ENCODE results near the gene SERPINA1.

The SERPINA1 gene

DNA sequence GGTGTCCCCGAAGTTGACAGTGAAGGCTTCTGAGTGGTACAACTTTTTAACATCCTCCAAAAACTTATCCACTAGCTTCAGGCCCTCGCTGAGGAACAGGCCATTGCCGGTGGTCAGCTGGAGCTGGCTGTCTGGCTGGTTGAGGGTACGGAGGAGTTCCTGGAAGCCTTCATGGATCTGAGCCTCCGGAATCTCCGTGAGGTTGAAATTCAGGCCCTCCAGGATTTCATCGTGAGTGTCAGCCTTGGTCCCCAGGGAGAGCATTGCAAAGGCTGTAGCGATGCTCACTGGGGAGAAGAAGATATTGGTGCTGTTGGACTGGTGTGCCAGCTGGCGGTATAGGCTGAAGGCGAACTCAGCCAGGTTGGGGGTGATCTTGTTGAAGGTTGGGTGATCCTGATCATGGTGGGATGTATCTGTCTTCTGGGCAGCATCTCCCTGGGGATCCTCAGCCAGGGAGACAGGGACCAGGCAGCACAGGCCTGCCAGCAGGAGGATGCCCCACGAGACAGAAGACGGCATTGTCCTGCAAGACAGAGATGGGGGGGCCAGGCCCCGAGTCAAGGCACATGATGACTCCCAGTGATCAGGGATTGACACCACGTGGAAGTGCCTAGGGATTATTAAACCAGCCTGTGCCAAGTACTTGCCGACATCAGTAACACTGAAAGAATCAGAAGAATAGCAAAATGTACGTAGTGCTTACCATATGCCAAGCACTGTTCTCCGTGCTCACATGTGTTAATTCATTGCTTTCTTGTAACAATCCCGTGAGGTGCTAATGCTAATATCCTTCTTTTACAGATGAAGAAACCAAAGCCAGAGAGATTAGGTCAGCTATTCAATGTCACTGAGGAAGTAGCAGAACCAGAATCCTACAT lies 5.4 kb downstream of the SERPINA1 start:
- no peak for DNase-seq (ENCODE audit: low spot score)

DNA sequence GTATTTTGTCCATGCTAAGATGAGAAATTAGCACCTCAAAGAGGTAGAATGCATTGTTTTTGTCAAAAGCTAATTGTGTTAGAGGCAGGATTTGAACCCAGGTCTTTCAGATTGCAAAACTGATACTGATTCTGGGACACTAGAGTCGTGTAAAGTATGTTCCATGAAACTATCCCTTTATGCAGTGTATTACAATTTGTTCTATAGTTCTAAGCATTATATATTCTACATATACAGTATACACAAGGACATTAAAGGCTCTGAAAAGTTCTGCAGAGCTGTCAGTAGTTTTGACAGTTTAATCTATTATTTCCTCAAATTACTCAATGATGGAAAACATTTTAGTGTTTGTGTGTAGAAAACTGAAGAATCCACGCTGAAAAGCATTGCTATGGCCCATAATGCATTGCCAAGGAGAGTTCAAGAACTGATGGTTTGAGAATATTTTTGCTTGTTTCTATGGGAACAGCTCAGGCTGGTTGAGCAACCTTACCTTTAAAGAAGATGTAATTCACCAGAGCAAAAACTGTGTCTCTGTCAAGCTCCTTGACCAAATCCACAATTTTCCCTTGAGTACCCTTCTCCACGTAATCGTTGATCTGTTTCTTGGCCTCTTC lies 6.2 kb downstream of the SERPINA1 start:
- no peak for DNase-seq (ENCODE audit: low spot score)

DNA sequence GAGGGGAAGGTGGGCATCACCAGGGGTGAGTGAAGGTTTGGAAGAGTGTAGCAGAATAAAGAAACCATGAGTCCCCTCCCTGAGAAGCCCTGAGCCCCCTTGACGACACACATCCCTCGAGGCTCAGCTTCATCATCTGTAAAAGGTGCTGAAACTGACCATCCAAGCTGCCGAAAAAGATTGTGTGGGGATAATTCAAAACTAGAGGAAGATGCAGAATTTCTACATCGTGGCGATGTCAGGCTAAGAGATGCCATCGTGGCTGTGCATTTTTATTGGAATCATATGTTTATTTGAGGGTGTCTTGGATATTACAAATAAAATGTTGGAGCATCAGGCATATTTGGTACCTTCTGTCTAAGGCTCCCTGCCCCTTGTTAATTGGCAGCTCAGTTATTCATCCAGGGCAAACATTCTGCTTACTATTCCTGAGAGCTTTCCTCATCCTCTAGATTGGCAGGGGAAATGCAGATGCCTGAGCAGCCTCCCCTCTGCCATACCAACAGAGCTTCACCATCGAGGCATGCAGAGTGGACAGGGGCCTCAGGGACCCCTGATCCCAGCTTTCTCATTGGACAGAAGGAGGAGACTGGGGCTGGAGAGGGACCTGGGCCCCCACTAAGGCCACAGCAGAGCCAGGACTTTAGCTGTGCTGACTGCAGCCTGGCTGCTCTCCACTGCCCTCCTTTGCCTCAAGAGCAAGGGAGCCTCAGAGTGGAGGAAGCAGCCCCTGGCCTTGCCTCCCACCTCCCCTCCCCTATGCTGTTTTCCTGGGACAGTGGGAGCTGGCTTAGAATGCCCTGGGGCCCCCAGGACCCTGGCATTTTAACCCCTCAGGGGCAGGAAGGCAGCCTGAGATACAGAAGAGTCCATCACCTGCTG lies 7.0 kb downstream of the SERPINA1 start:
- DNase-seq (ENCODE audit: low spot score): no peak

GRCh38 chr14:94380225-94381148 lies 7.9 kb downstream of the SERPINA1 start:
- no peak for DNase-seq (ENCODE audit: low spot score)

DNA sequence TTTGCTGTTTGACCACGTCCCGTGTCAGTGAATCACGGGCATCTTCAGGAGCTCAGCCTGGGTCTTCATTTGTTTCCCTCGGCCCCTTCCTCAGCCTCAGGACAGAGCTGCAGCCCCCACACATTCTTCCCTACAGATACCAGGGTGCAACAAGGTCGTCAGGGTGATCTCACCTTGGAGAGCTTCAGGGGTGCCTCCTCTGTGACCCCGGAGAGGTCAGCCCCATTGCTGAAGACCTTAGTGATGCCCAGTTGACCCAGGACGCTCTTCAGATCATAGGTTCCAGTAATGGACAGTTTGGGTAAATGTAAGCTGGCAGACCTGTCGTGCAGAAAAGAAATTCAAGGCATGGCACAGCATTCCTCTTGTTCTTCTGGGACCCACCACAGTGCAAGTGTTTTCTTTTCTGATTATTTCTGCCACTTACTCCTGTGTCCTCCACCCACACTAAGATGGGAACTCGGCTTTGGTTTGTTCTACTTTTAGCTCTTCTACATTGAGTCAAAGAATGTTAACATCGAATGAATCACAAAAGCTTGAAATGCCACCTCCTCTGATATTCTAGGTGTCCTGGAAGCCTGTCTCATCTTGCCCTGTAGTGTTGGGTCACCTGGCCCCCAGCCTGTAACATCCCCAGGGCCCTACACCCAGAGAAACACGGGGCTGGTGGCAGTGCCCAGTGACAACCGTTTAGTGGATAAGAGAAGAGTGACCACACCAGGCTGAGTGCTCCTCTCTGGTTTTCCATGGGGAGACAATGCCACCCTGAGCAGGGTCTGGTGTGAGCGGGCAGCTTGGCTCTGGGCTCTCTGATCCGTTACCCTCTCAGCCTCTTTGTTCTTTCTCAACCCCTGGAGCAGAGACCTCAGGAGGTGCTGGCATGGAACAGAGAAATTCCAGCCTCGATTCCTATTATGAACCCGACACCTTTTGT lies 8.8 kb downstream of the SERPINA1 start:
- no peak for DNase-seq (ENCODE audit: low spot score)

DNA sequence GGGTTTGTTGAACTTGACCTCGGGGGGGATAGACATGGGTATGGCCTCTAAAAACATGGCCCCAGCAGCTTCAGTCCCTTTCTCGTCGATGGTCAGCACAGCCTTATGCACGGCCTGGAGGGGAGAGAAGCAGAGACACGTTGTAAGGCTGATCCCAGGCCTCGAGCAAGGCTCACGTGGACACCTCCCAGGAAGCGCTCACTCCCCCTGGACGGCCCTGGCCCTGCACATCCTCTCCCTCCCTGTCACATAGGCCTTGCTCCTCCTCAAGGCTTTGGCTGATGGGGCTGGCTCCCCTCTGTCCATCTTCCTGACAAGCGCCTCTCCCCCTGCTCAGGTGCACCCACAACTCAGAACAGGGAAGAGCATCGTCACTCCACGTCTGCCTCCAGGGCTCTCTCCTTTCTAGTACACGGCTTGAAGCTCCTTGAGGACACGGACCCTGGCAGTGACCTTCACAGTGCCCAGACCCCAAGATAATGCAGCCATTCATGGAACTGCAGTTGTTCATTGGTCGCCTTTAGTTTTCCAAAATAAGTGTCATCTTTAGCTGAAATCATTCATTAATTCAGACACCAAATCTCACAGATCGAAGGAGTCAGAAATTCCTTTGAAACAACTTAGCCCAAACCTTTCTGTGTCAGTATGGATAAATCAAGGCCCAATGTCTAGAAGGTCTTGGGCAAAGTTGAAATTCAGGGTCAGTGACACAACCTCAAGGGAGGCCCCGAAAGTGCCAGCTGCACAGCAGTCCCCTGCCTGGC lies 9.7 kb downstream of the SERPINA1 start:
- no peak for DNase-seq (ENCODE audit: low spot score)

- DNase-seq (ENCODE audit: low spot score): no peak
These were observed 10.4 kb downstream of the SERPINA1 start for GRCh38 chr14:94377866-94378470.

DNA sequence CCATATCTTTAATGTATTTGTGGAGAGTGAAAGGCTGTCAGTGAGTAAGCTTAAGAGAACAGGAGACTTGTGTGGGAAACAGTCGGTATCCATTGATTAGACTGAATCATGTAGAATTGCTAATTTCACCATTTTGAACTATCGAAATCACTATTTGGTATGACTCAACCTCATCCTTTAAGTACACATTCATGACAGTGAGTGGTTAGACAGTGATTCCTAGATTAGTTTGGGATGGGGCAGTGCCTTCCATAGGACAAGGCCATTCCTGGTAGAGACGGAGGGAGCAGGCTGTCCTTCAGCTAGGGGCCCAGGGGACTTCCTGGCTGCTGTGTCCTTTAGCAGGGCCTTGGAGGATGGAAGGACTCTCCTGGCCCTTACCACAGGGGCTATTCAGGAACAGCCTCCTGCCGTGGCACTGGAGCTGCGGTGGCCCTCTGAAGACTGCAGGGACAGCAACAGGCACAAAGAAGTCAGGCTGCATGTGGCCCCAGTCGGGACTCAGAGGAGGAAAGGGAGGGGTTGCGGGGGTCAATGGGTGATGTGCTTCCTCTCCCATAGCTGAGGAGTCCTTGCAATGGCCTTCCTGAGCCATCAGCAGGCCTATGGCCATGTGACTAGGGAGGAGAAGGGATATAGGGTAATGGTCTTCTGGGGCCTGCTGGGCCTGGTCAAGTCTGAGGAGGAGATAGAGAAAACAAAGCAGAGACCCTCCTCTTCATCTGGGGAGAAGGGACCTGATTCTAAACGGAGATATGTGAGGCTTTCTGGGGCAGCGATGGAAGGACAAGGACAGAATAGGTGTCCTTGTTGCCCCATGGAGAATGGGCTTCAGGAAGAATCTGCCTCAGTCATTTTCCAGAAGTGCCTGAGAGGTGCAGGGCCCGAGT lies 11.2 kb downstream of the SERPINA1 start:
- no peak for DNase-seq (ENCODE audit: low spot score)

- no peak for DNase-seq (ENCODE audit: low spot score)
These were observed 12.1 kb downstream of the SERPINA1 start for GRCh38 chr14:94376108-94376975.

DNA sequence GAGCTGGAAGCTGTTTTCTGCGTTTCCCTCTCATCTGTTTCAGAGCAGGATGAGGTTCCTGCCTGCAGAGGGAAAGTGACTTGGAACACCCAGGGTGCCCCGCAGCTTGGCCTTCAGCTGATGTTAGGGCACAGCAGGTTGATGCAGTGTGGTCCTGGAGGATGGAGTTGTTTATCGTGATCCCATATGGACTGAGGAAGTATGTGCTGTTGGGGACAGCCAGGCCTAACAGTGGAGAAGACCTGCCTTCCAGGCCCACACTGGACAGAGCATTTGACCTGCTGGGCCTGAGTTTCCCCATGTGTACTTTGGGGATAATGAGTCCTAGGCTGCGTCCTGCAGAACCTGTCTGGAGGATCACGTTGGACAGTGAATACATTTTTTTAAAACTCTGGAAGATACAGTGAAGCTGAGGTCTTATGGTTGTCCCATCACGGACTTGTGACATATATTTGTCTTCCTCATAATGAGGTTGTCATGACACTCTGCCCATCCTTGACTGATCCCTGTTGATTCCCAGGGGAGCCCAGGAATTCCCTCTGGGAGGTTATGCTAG lies 12.8 kb downstream of the SERPINA1 start:
- no peak for DNase-seq (ENCODE audit: low spot score)

- DNase-seq (ENCODE audit: low spot score): no peak
These were observed 13.6 kb downstream of the SERPINA1 start for GRCh38 chr14:94374749-94375260.

DNA sequence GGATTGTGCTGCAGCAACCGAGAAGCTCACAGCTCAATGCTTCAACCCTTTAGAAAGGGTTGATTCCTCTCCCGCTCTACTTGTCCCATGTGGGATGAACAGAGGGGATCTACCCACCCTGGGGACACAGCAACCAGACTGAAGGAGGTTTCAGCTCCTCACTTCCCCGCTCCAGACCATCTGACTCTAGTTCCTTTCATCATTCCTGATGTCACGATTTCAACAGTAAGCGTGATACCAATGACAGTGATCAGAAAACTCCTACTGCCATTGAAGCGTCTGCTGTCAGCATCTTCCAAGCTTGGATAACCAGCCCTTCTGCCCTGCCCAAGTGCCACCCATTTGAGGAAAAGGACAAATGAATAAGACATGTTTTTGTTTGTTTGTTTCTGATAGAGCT lies 14.3 kb downstream of the SERPINA1 start:
- DNase-seq (ENCODE audit: low spot score): no peak

DNA sequence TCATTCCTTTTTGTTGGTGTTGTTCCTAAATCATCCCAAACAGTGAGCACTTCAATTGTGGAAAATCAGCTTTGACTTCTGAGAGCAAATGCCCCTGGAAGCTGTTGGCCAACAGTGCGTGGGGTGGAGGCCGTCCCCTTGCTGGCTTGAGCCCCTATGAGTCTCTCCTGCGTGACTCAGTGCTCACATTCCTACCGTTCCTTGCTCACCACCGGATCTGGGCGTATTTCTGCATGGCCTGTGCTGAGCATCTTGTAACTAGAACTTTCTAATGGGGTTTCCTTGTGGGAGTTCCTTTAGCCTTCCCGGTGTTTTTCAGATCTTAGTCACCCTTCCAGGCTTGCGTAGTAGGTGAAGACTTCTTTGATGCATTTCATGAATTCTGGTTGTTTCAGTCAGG lies 14.7 kb downstream of the SERPINA1 start:
- peak; percentile 97 for DNase-seq (ENCODE audit: low spot score)

- no peak for DNase-seq (ENCODE audit: low spot score)
These were observed 16.3 kb downstream of the SERPINA1 start for GRCh38 chr14:94372021-94372605.

GRCh38 chr14:94370524-94370910 lies 17.9 kb downstream of the SERPINA1 start:
- DNase-seq (ENCODE audit: low spot score): no peak

Data from GM03348 (cell line).